ENCODE data around the gene CNN2. TPM values are rescaled to one million over a fixed set of nuclear protein-coding genes. Genes with fewer than 3 reads are reported as not detected.

CNN2 gene
- total RNA-seq, 4 donors from 2014 or later, result 79.0 to 125 (median 105) TPM

- Histone ChIP-seq H3K36me3 (no peaks in the 10 kb centered on the region), H3K27me3 (peaks cover 5 to 47% (median 6%) of the 10 kb centered on the region in 4 donors), H3K4me3 (no peak overlapping the region), H3K4me1 (peaks cover 21 to 81% (median 26%) of the 10 kb centered on the region in 3 donors), H3K27ac (no peak overlapping the region), H3K9me3 (no peaks in the 10 kb centered on the region)
- no peak for DNase-seq
- 67 to 93% methylated on average over 3 to 6 of the region's 30 CpGs for WGBS, 2 donors
- TF ChIP-seq, protein P1, sequence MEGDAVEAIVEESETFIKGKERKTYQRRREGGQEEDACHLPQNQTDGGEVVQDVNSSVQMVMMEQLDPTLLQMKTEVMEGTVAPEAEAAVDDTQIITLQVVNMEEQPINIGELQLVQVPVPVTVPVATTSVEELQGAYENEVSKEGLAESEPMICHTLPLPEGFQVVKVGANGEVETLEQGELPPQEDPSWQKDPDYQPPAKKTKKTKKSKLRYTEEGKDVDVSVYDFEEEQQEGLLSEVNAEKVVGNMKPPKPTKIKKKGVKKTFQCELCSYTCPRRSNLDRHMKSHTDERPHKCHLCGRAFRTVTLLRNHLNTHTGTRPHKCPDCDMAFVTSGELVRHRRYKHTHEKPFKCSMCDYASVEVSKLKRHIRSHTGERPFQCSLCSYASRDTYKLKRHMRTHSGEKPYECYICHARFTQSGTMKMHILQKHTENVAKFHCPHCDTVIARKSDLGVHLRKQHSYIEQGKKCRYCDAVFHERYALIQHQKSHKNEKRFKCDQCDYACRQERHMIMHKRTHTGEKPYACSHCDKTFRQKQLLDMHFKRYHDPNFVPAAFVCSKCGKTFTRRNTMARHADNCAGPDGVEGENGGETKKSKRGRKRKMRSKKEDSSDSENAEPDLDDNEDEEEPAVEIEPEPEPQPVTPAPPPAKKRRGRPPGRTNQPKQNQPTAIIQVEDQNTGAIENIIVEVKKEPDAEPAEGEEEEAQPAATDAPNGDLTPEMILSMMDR (IDR thresholded peaks at IDR 0.05), result no peak
- TF ChIP-seq POLR2A (IDR thresholded peaks at IDR 0.05), result no peak
- intact Hi-C loops (cut with DNase I), result no loop called here
These were observed 46.9 kb downstream of the CNN2 start for GRCh38 chr19:1073063-1073955.

DNA sequence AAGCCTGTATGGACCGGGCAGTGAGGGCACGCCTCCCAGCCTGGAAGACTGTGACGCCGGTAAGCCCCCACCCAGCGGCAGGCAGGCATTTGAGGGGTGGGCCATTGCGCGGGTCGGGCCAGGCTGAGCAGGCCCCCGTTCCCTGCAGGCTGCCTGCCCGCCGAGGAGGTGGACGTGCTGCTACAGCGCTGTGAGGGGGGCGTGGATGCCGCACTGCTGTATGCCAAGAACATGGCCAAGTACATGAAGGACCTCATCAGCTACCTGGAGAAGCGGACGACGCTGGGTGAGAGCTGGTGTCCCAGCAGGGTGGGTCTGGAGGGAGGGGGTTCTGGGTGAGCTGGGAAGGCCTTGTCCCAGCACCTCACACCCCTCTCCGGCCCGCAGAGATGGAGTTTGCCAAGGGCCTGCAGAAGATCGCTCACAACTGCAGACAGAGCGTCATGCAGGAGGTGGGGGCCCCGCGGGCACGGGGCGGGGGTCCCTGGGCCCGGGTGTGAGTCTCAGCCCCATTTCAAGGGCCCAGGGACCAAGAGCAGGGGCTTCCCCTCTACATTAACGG lies 47.6 kb downstream of the CNN2 start:
- Histone ChIP-seq H3K4me3 (peak overlapping the region in 2 of 4 donors; percentile 22 to 55), H3K27ac (peak overlapping the region in 3 of 4 donors; percentile 20 to 66 (median 24))
- WGBS, 2 donors, result 80% methylated on average over 1 of the region's 28 CpGs; no CpG with 5 or more reads in 1 of the 2 donors

DNA sequence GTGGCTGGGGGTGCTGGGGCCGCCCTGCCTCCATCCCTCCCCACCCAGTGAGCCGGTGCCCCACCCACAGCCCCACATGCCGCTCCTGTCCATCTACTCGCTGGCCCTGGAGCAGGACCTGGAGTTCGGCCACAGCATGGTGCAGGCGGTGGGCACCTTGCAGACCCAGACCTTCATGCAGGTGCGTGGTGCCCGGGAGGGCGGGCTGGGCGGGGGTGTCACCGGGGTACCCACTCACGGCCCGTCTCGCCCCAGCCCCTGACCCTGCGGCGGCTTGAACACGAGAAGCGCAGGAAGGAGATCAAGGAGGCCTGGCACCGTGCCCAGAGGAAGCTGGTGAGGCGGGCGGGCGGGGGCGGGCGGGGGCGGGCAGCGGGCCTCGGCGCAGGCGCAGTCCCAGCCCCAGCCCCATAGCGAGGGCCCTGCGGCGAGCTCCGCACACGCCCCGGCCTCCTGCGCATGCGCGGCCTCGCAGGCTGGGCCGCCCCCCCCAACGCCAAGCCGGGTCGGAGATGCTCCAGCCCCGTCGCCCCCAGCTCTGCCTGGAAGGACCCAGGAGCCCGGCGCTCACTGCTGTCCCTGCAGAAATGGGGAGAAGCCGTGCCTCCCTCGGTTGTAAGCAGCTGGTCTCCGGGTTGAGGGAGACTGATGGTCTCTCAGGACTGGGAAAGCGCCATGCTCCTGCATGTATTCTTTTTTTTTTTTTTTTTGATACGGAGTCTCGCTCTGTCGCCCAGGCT lies 48.3 kb downstream of the CNN2 start:
- H3K27ac ChIP-seq, result peak overlapping the region in 3 of 4 donors; percentile 20 to 66 (median 24)

More for the DNA sequence above, 47.6 kb downstream of the CNN2 start:
- DNase-seq, result no peak
- Histone ChIP-seq H3K27me3 (peaks cover 5 to 40% (median 6%) of the 10 kb centered on the region in 4 donors), H3K36me3 (no peaks in the 10 kb centered on the region), H3K4me1 (peaks cover 21 to 73% (median 23%) of the 10 kb centered on the region in 3 donors), H3K9me3 (no peaks in the 10 kb centered on the region)
- intact Hi-C loops (cut with DNase I), result no loop called here
- TF ChIP-seq, protein P1 (IDR thresholded peaks at IDR 0.05), result no peak
- no peak for TF ChIP-seq POLR2A (IDR thresholded peaks at IDR 0.05)

DNA sequence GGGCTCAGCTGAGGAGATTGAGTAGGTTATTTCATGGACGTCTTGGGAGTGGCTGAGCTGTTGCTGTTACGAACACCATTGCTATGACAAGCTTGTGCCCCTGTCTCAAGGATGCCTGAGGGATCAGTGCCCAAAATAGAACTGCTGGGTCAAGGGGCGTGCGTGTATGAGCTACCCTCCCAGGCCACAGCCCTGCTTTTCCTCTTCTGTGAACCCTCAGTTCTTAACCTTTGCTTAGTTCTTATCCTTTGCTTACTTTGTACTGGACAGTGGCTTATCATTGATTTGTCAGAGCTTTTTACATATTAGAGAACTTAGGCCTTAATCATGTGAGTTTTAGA lies 49.6 kb downstream of the CNN2 start:
- Histone ChIP-seq H3K4me1 (peaks cover 15 to 66% (median 18%) of the 10 kb centered on the region in 3 donors), H3K27me3 (peaks cover 0 to 20% (median 1%) of the 10 kb centered on the region in 4 donors), H3K36me3 (peaks cover 0 to 11% (median 0%) of the 10 kb centered on the region in 3 donors), H3K9me3 (no peaks in the 10 kb centered on the region), H3K4me3 (no peak overlapping the region), H3K27ac (no peak overlapping the region)
- intact Hi-C loops (cut with DNase I), result no loop called here
- TF ChIP-seq POLR2A (IDR thresholded peaks at IDR 0.05), result no peak
- TF ChIP-seq, protein P1 (IDR thresholded peaks at IDR 0.05), result no peak
- WGBS, 2 donors, result 72 to 77% methylated on average over 4 of the region's 4 CpGs
- DNase-seq, result no peak

More for the DNA sequence above, 48.3 kb downstream of the CNN2 start:
- 16 to 45% methylated on average over 5 to 9 of the region's 54 CpGs for WGBS, 2 donors
- Histone ChIP-seq H3K36me3 (peaks cover 0 to 2% (median 0%) of the 10 kb centered on the region in 3 donors), H3K9me3 (no peaks in the 10 kb centered on the region), H3K27me3 (peaks cover 5 to 33% (median 6%) of the 10 kb centered on the region in 4 donors), H3K4me3 (peak overlapping the region in 2 of 4 donors; percentile 22 to 55), H3K4me1 (peaks cover 21 to 66% (median 23%) of the 10 kb centered on the region in 3 donors)
- peak; percentile 48 for DNase-seq
- intact Hi-C loops (cut with DNase I), result no loop called here
- TF ChIP-seq, protein P1 (IDR thresholded peaks at IDR 0.05), result no peak
- no peak for TF ChIP-seq POLR2A (IDR thresholded peaks at IDR 0.05)

All from esophagus squamous epithelium (tissue), 5 donors.